Uterus (tissue), 4 donors: Measurements from ENCODE around the gene CSTB. TPM values are rescaled to one million over a fixed set of nuclear protein-coding genes. Genes with fewer than 3 reads are reported as not detected.
A peak's percentile ranks its signal among the peaks of the same experiment; 100 is the strongest.

Experiments
- DNase-seq, 2 donors: peaks; one replicate each; pipeline ENCODE4 v3.0.0-alpha.2; 2019 to 2020
- H3K27ac ChIP-seq, 2 donors: fragments of 200-600 bp; sonication (generic); 1 replicate in 1 of 2; 2 replicates in 1 of 2; pipeline ENCODE4 v1.5.1; 2016 to 2018
- H3K27me3 ChIP-seq, 2 donors: fragments of 200-600 bp; sonication (generic); one replicate each; pipeline ENCODE4 v1.5.1; 2018 to 2019; ENCODE audit warnings: control low read depth in 1 of 2
- H3K36me3 ChIP-seq, 2 donors: fragments of 200-600 bp; sonication (generic); one replicate each; pipeline ENCODE4 v1.5.1; 2019; ENCODE audit warnings: control low read depth in 1 of 2
- H3K4me1 ChIP-seq, 2 donors: fragments of 200-600 bp; sonication (generic); one replicate each; pipeline ENCODE4 v1.5.1; 2018 to 2019; ENCODE audit warnings: control low read depth in 1 of 2
- H3K4me3 ChIP-seq, 2 donors: fragments of 200-600 bp; sonication (generic); 1 replicate in 1 of 2; 2 replicates in 1 of 2; pipeline ENCODE4 v1.5.1; 2018 to 2019; ENCODE audit warnings: mild to moderate bottlenecking in 1 of 2
- H3K9me3 ChIP-seq, 2 donors: fragments of 200-600 bp; sonication (generic); one replicate each; pipeline ENCODE4 v1.5.1; 2019; ENCODE audit warnings: control low read depth in 1 of 2
- POLR2A ChIP-seq, 2 donors: fragments of 450-650 bp; IDR thresholded peaks; one replicate each; pipeline ENCODE4 v1.6.1; 2016; ENCODE audit warnings: antibody characterized with exemption in 2 of 2, mild to moderate bottlenecking in 1 of 2, moderate library complexity in 1 of 2
- intact Hi-C: fragments of 100-400 bp; cut with DNase I; formaldehyde crosslinking; loops from one replicate; pipeline ENCODE4 v1.15.1; 2023; ENCODE audit warnings: low total_unique reads
- total RNA-seq, 4 donors: library from RNA; depleted of rRNA in 3 of 4; stranded (reverse); fragments of >200 nt in 3 of 4; gene quantifications; one replicate each; pipeline versions ENCODE4 v1.1.0 to v1.2.4, GENCODE V29; 2014 to 2023
- TF ChIP-seq, protein P1 (sequence below), 4 experiments: fragments of 200-600 bp in 2 of 4; fragments of 450-650 bp in 2 of 4; sonication (generic) in 2 of 4; IDR thresholded peaks; one replicate each; pipeline ENCODE4 v1.5.1; 2016 to 2019; ENCODE audit warnings: antibody characterized with exemption in 4 of 4, mild to moderate bottlenecking in 2 of 4, moderate library complexity in 1 of 4
- donor health status: DM: yes; HTN: yes; CAD: no.

Gene CSTB
- total RNA-seq, 4 donors from 2014 or later: 2.0 to 31.2 (median 5.6) TPM

DNA sequence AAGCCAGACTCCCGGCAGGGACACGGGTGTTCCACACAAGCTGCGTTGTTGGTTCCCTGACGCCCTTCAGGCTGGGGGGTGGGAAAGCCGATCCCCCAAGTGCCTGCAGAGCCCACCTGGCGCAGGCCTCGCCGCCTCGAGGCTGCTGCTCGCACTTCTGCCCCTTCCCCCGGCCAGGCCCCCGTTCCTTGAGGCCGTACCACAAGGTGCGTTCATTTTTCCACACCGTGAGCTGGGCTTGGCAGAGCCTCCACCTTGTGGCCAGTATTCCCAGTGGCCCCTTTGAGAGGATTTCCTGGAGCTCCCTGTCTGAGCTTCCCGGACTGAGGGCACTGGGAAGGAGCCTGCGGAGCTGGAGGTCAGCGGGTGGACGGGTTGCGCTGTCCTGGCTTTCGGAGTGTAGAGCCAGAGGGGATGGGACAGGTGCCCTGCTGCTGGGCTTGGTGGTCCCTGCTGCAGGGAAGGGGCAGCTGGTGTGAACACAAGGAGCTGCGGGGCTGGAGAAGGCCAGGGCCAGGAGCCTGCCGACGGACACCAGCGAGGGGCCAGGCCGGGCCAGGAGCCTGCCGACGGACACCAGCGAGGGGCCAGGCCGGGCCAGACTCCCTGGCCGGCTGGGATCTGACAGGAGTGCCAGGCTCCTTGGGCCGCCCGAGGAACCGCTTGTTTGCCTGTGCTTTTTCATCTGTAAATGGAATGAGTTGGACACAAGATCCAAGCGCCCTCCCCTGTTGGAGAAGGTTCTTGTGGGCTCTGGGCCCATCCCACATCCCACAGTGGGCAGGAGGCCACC is 38.8 kb downstream of the CSTB start:
- Histone ChIP-seq H3K4me3 (no peak overlapping the region), H3K36me3 (no peaks in the 10 kb centered on the region), H3K27me3 (no peaks in the 10 kb centered on the region), H3K9me3 (no peaks in the 10 kb centered on the region), H3K4me1 (peaks cover 0 to 14% of the 10 kb centered on the region in 2 donors), H3K27ac (no peak overlapping the region)
- no peak for TF ChIP-seq POLR2A (IDR thresholded peaks at IDR 0.05)
- TF ChIP-seq, protein P1, sequence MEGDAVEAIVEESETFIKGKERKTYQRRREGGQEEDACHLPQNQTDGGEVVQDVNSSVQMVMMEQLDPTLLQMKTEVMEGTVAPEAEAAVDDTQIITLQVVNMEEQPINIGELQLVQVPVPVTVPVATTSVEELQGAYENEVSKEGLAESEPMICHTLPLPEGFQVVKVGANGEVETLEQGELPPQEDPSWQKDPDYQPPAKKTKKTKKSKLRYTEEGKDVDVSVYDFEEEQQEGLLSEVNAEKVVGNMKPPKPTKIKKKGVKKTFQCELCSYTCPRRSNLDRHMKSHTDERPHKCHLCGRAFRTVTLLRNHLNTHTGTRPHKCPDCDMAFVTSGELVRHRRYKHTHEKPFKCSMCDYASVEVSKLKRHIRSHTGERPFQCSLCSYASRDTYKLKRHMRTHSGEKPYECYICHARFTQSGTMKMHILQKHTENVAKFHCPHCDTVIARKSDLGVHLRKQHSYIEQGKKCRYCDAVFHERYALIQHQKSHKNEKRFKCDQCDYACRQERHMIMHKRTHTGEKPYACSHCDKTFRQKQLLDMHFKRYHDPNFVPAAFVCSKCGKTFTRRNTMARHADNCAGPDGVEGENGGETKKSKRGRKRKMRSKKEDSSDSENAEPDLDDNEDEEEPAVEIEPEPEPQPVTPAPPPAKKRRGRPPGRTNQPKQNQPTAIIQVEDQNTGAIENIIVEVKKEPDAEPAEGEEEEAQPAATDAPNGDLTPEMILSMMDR (IDR thresholded peaks at IDR 0.05): no peak
- DNase-seq: no peak
- intact Hi-C loops: no loop called here

DNA sequence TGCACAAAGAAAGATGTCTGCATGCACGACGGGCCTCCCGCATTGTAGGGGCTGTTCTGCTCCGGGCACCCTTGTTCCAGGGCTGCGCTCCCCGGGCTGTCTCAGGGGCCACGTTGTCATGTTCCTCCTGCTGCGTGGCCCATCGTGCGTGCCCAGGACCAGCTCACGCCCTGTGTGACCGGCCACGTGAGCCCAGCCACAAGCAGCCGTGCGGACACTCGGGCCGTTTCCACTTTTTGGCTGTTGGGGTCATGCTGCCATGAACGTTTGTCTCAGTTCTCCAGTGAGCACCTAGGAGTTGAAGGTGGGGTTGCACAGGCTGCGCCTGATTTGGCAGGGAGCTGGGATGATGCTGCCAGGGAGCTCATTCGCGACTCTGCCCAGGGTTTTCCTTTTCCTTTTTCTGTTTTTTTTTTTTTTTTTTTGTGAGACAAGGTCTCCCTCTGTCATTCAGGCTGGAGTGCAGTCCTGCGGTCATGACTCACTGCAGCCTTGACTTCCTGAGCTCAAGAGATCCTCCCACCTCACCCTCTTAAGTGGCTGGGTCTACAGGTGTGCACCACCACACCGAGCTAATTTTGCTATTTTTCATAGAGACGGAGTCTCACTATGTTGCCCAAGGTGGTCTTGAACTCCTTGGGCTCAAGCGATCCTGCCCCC is 39.8 kb downstream of the CSTB start:
- H3K27ac ChIP-seq: no peak overlapping the region
- TF ChIP-seq, protein P1 (IDR thresholded peaks at IDR 0.05): no peak
- TF ChIP-seq POLR2A (IDR thresholded peaks at IDR 0.05): no peak
- no peaks in the 10 kb centered on the region for H3K36me3 ChIP-seq
- no peak for DNase-seq
- H3K27me3 ChIP-seq: no peaks in the 10 kb centered on the region
- intact Hi-C loops: no loop called here
- H3K4me1 ChIP-seq: peaks cover 0 to 19% of the 10 kb centered on the region in 2 donors
- H3K9me3 ChIP-seq: no peaks in the 10 kb centered on the region
- H3K4me3 ChIP-seq: no peak overlapping the region

DNA sequence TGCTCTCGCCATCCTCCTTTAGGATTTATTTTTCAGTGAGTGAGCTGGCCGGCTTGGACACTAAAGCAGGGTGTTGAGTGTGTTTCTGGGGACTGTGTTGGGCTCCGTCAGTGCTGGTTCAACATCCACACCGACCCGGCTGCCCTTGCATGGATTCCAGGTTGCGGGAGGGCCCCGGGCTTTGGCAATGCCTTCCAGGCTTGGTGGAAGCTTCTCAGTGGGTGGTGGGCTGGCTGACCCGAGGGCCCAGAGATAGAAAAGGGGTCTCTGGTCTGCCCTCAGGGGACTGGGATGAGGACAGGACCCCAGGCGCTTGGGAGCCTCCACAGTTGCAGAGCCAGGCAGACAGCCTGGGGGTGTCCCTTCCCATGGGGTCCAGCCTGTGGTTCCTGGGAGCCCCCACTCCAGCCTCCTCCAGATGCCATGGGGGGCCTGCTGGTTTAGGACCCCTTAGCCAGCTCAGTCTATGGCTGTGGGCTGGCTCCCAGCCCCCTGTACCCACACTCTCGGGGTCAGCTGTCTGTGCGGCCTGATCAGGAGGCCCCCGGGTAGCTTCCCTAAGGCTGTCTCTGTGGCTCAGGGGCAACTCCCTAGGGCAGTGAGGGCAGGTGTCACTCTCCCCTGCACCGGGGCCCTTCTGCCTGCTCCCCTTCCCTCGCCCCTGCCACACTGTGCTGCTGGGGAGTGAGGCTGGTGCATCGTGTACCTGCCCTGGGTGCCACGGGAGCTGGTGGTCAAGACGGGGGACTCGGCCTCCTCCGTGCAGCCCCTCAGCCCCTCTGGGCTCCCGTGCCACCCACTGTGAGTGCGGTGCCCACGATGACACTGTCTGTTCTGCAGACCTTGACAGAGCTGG is 40.6 kb downstream of the CSTB start:
- H3K27ac ChIP-seq: peak overlapping the region in 1 of 2 donors; percentile 45
- intact Hi-C loops: no loop called here
- no peaks in the 10 kb centered on the region for H3K9me3 ChIP-seq
- H3K4me3 ChIP-seq: no peak overlapping the region
- H3K4me1 ChIP-seq: peaks cover 0 to 19% of the 10 kb centered on the region in 2 donors
- H3K27me3 ChIP-seq: no peaks in the 10 kb centered on the region
- DNase-seq: no peak
- TF ChIP-seq, protein P1 (IDR thresholded peaks at IDR 0.05): no peak
- no peak for TF ChIP-seq POLR2A (IDR thresholded peaks at IDR 0.05)
- no peaks in the 10 kb centered on the region for H3K36me3 ChIP-seq

DNA sequence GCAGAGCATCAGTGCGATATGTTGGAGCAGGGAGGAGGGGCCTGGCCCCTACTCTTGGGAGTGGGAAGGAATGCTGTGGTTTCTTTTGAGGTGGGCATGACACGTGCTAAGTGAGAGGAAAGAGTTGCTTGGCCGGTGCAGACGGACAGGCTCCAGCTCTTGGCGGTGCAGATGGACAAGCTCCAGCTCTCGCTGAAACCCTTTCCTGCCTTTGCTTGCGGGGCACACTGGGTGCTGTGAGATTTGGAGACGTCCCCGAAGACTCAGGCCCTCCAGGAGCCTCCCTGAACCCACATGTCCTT is 41.2 kb downstream of the CSTB start:
- DNase-seq: no peak

More for the DNA sequence above, 41.2 kb downstream of the CSTB start:
- Histone ChIP-seq H3K4me1 (peaks cover 0 to 19% of the 10 kb centered on the region in 2 donors), H3K4me3 (no peak overlapping the region), H3K36me3 (no peaks in the 10 kb centered on the region), H3K27ac (peak overlapping the region in 1 of 2 donors; percentile 45), H3K27me3 (no peaks in the 10 kb centered on the region), H3K9me3 (no peaks in the 10 kb centered on the region)
- intact Hi-C loops: no loop called here
- TF ChIP-seq, protein P1 (IDR thresholded peaks at IDR 0.05): no peak
- TF ChIP-seq POLR2A (IDR thresholded peaks at IDR 0.05): no peak
